ENCODE results near the gene IL6. TPM values are rescaled to one million over a fixed set of nuclear protein-coding genes. Genes with fewer than 3 reads are reported as not detected.

IL6 gene
- total RNA-seq, 1 experiment from 2014 or later, result 0.52 TPM

- ChIA-PET CTCF (no interaction called here), POLR2A (interaction anchor here (0.7 kb wide), 1 partner anchor 1837 kb away, joined by 3 read pairs; no protein-coding TSS in a partner anchor)
Measured at GRCh38 chr7:22694597-22695207, 32.3 kb upstream of the IL6 start.

DNA sequence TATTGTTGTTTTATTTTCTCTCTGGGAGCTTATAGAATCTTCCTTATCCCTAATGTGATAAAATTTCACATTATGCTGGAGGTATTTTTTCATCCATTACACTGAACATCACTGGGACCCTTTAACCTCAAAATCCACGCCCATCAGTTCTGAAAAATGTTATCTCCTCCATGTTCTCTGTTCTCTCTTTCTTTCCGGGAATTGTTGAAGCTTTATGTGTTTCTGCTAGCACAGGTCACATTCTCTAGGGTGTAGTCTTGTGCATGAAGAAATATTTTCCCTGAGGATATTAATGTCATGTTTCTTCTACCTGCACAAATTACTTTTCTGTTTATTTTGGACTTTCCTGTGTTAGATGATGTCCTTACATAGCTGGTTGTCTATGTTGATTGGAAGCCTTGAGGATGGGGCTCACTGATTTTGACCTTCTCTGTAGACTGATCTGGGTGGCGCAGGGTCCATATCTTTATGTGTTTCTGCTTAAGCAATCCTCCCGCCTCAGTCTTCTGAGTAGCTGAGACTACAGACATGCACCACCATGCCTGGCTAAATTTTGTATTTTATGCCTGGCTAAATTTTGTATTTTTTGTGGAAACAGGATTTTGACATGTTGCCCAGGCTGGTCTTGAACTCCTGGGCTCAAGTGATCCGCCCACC lies 31.4 kb upstream of the IL6 start:
- no peak for DNase-seq (ENCODE audit: low spot score)
- Mint-ChIP-seq H3K4me1 (peaks cover 21% of the 10 kb centered on the region), H3K36me3 (no peaks in the 10 kb centered on the region), H3K4me3 (no peak overlapping the region), H3K9me3 (no peaks in the 10 kb centered on the region), H3K27me3 (ENCODE audit: low read depth) (no peaks in the 10 kb centered on the region), H3K27ac (no peak overlapping the region)
- TF ChIP-seq ZNF396 (CRISPR knock-in tag; IDR thresholded peaks at IDR 0.05; ENCODE audit: borderline replicate concordance) (no peak), GRHL2 (CRISPR knock-in tag; IDR thresholded peaks at IDR 0.05; ENCODE audit: insufficient replicate concordance, severe bottlenecking) (no peak), PRDM15 (CRISPR knock-in tag; IDR thresholded peaks at IDR 0.05) (no peak), PRRX2 (CRISPR knock-in tag; IDR thresholded peaks at IDR 0.05) (no peak), ZNF219 (CRISPR knock-in tag; IDR thresholded peaks at IDR 0.05; ENCODE audit: borderline replicate concordance) (no peak), ZNF512 (CRISPR knock-in tag; IDR thresholded peaks at IDR 0.05; ENCODE audit: borderline replicate concordance) (no peak), ZNF138 (CRISPR knock-in tag; conservative IDR thresholded peaks at IDR 0.05) (no peak), MYBL2 (CRISPR knock-in tag; IDR thresholded peaks at IDR 0.05) (no peak), ZNF532 (CRISPR knock-in tag; IDR thresholded peaks at IDR 0.05; ENCODE audit: borderline replicate concordance) (no peak)
- ChIA-PET POLR2A (interaction anchor here (0.7 kb wide), 1 partner anchor 1837 kb away, joined by 3 read pairs; no protein-coding TSS in a partner anchor), CTCF (no interaction called here)
- ATAC-seq, result no peak

More at GRCh38 chr7:22694597-22695207, 32.3 kb upstream of the IL6 start:
- Mint-ChIP-seq H3K36me3 (no peaks in the 10 kb centered on the region), H3K9me3 (no peaks in the 10 kb centered on the region), H3K4me3 (no peak overlapping the region), H3K27ac (no peak overlapping the region), H3K27me3 (ENCODE audit: low read depth) (no peaks in the 10 kb centered on the region), H3K4me1 (peaks cover 21% of the 10 kb centered on the region)
- DNase-seq (ENCODE audit: low spot score) (no peak), ATAC-seq (no peak)
- TF ChIP-seq RELA (CRISPR knock-in tag; IDR thresholded peaks at IDR 0.05; ENCODE audit: borderline replicate concordance), result no peak
- TF ChIP-seq SMAD3 (CRISPR knock-in tag; IDR thresholded peaks at IDR 0.05; ENCODE audit: borderline replicate concordance), result no peak
- TF ChIP-seq, protein P1, sequence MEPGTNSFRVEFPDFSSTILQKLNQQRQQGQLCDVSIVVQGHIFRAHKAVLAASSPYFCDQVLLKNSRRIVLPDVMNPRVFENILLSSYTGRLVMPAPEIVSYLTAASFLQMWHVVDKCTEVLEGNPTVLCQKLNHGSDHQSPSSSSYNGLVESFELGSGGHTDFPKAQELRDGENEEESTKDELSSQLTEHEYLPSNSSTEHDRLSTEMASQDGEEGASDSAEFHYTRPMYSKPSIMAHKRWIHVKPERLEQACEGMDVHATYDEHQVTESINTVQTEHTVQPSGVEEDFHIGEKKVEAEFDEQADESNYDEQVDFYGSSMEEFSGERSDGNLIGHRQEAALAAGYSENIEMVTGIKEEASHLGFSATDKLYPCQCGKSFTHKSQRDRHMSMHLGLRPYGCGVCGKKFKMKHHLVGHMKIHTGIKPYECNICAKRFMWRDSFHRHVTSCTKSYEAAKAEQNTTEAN (CRISPR knock-in tag; IDR thresholded peaks at IDR 0.05), result no peak
- TF ChIP-seq ZNF138 (CRISPR knock-in tag; conservative IDR thresholded peaks at IDR 0.05), result no peak
- TF ChIP-seq, protein P2, sequence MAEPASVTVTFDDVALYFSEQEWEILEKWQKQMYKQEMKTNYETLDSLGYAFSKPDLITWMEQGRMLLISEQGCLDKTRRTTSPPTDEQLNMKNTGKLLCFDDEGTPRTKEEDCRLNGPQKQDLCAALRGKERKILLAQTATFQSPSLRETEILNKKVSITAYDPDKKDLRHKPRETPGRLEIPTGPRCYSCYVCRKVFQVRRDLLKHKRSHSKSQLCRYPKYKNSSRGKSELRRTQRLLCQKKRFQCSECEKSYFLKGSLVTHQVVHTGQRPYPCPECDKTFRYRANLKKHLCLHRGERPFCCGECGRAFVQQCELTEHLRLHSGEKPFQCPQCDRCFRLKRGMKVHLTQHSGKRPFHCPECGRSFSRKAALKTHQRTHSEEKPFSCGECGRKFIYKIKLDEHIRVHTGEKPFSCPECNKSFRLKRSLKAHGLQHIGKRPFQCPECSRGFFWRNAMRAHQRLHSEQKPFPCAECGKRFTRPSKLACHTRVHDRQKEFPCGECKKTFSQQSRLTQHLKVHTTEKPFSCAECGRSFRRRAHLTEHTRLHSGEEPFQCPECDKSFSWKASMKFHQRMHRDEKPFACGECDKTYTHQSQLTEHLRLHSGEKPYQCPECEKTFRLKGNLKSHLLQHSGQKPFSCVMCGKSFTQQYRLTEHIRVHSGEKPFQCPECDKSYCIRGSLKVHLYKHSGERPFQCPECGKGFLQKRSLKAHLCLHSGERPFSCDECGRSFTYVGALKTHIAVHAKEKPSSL (CRISPR knock-in tag; conservative IDR thresholded peaks at IDR 0.05), result no peak
- no peak for TF ChIP-seq MXD4 (CRISPR knock-in tag; IDR thresholded peaks at IDR 0.05; ENCODE audit: borderline replicate concordance)
- no peak for TF ChIP-seq EMX1 (CRISPR knock-in tag; IDR thresholded peaks at IDR 0.05)
- TF ChIP-seq ETV6 (CRISPR knock-in tag; IDR thresholded peaks at IDR 0.05), result no peak
- TF ChIP-seq TEAD1 (CRISPR knock-in tag; IDR thresholded peaks at IDR 0.05), result no peak

All from WTC11 (cell line).